Stomach (tissue), 9 donors: ENCODE results near the gene ARID5B. TPM values are rescaled to one million over a fixed set of nuclear protein-coding genes. Genes with fewer than 3 reads are reported as not detected.

Source experiments
- DNase-seq, 2 donors: peaks; one replicate each; pipeline versions ENCODE4 v3.0.0 to v3.0.0-alpha.2; 2013 to 2019
- H3K27ac ChIP-seq, 5 donors: fragments of 200-600 bp in 4 of 5; sonication (generic) in 4 of 5; one replicate each; pipeline ENCODE4 v1.5.1; 2013 to 2019; ENCODE audit warnings: mild to moderate bottlenecking in 1 of 5, moderate library complexity in 1 of 5
- H3K27me3 ChIP-seq, 3 donors: fragments of 200-600 bp; sonication (generic); one replicate each; pipeline ENCODE4 v1.5.1; 2017 to 2019; ENCODE audit warnings: mixed run types in 1 of 3
- H3K36me3 ChIP-seq, 4 donors: fragments of 200-600 bp; sonication (generic); 1 replicate in 3 of 4; 2 replicates in 1 of 4; pipeline ENCODE4 v1.5.1; 2016 to 2019
- H3K4me1 ChIP-seq, 4 donors: fragments of 200-600 bp; sonication (generic); one replicate each; pipeline ENCODE4 v1.5.1; 2016 to 2019
- H3K4me3 ChIP-seq, 4 donors: fragments of 200-600 bp; sonication (generic) in 3 of 4; one replicate each; pipeline ENCODE4 v1.5.1; 2016 to 2019; ENCODE audit warnings: mild to moderate bottlenecking in 1 of 4
- H3K9me3 ChIP-seq, 4 donors: fragments of 200-600 bp; sonication (generic); one replicate each; pipeline ENCODE4 v1.5.1; 2016 to 2019
- CTCF ChIP-seq, 7 experiments: fragments of 450-650 bp in 4 of 7; fragments of 200-600 bp in 3 of 7; sonication (generic) in 3 of 7; IDR thresholded peaks; one replicate each; pipeline ENCODE4 v1.5.1; 2016 to 2019; ENCODE audit warnings: antibody characterized with exemption in 7 of 7, control low read depth in 2 of 7, mild to moderate bottlenecking in 1 of 7
- EP300 ChIP-seq: sonication (generic); formaldehyde crosslinking; IDR thresholded peaks from one replicate; pipeline ENCODE4 v1.6.1; 2017; ENCODE audit warnings: antibody characterized with exemption
- POLR2A ChIP-seq, 4 donors: fragments of 450-650 bp; IDR thresholded peaks; one replicate each; pipeline ENCODE4 v1.6.1; 2016; ENCODE audit warnings: antibody characterized with exemption in 4 of 4, control low read depth in 2 of 4, mild to moderate bottlenecking in 1 of 4, moderate library complexity in 1 of 4
- POLR2AphosphoS5 ChIP-seq, 3 donors: sonication (generic); formaldehyde crosslinking; IDR thresholded peaks; one replicate each; pipeline ENCODE4 v1.6.1; 2016; ENCODE audit warnings: antibody characterized with exemption in 3 of 3
- WGBS, 5 donors: extraction: QIAGEN DNeasy Blood & Tissue Kit in 3 of 5; methylation state at CpG; one replicate each; pipeline versions ENCODE4 v1.1.5 to v1.1.7; 2013 to 2018; 5-methylcytosine and 5-hydroxymethylcytosine counted together
- intact Hi-C: fragments of 100-400 bp; cut with DNase I; formaldehyde crosslinking; loops from one replicate; pipeline ENCODE4 v1.15.1; 2023; ENCODE audit warnings: low total_unique reads
- polyA plus RNA-seq, 3 donors: library from polyadenylated mRNA; stranded (reverse); fragments of 200-250 nt; gene quantifications; one replicate each; pipeline ENCODE4 v1.2.3, GENCODE V29; 2013
- total RNA-seq, 5 donors: library from RNA; depleted of rRNA; stranded (reverse); fragments of >200 nt; gene quantifications; one replicate each; pipeline versions ENCODE4 v1.1.0 to v1.2.3, GENCODE V29; 2014 to 2016
- donor health status: healthy with polysubstance abuse.
- donor health status: Bipolar disorder and iron deficiency.
- donor health status: healthy.

ARID5B gene
- total and polyA plus RNA-seq, 8 donors = 5.4 to 64.2 (median 11.9) TPM

GRCh38 chr10:61894133-61894532, 7.4 kb upstream of the ARID5B start:
- intact Hi-C loops = no loop called here
- WGBS, 5 donors = 43 to 54% (median 49%) methylated on average over 4 of the region's 4 CpGs
- H3K27ac ChIP-seq = no peak overlapping the region

DNA sequence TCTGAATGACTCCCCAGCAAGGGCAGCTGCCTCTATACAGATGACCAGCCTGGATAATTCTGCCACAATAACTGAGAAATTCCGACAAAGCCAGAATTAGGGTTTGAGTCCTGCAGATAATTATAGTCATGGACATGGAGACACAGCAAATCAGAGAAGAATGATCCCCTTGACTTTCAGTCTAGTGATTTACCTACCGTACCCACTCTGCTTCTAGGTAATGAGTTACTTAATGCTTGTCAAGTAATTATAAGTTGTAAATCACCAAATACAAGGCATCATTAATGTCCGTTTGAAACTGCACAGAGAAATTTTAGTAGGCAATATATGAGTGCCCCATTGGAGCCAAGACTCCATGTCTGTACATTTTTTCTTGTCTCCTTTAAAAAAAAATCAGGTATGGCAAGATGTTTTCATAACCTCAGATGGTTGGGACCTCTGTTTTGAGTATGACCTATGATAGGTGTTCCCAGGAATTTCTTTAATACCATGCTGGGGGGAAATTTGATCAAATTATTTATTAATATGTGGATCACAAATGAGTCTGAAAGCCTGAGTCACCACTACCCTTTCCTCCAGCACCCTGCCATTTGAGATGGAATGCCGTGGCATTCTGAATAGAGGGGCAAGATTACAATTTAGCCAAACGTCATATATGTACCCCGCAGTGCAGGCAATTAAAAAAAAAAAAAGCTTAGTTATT, 5.5 kb upstream of the ARID5B start:
- no peaks in the 10 kb centered on the region for H3K27me3 ChIP-seq
- WGBS, 5 donors = 85 to 92% (median 87%) methylated on average over 6 of the region's 6 CpGs
- H3K4me1 ChIP-seq = peaks cover 20 to 38% (median 36%) of the 10 kb centered on the region in 4 donors
- DNase-seq = no peak
- intact Hi-C loops = no loop called here
- TF ChIP-seq POLR2A (IDR thresholded peaks at IDR 0.05) (no peak), POLR2AphosphoS5 (IDR thresholded peaks at IDR 0.05) (no peak), CTCF (IDR thresholded peaks at IDR 0.05) (no peak), EP300 (no peak)
- H3K4me3 ChIP-seq = no peak overlapping the region
- H3K36me3 ChIP-seq = no peaks in the 10 kb centered on the region
- H3K9me3 ChIP-seq = no peaks in the 10 kb centered on the region
- no peak overlapping the region for H3K27ac ChIP-seq

More at GRCh38 chr10:61894133-61894532, 7.4 kb upstream of the ARID5B start:
- H3K9me3 ChIP-seq = no peaks in the 10 kb centered on the region
- peaks cover 16 to 26% (median 23%) of the 10 kb centered on the region in 4 donors for H3K4me1 ChIP-seq
- no peak for DNase-seq
- H3K36me3 ChIP-seq = no peaks in the 10 kb centered on the region
- H3K4me3 ChIP-seq = no peak overlapping the region
- no peak for TF ChIP-seq POLR2A (IDR thresholded peaks at IDR 0.05)
- TF ChIP-seq CTCF (IDR thresholded peaks at IDR 0.05) = no peak
- TF ChIP-seq POLR2AphosphoS5 (IDR thresholded peaks at IDR 0.05) = no peak
- TF ChIP-seq EP300 = no peak
- no peaks in the 10 kb centered on the region for H3K27me3 ChIP-seq

DNA sequence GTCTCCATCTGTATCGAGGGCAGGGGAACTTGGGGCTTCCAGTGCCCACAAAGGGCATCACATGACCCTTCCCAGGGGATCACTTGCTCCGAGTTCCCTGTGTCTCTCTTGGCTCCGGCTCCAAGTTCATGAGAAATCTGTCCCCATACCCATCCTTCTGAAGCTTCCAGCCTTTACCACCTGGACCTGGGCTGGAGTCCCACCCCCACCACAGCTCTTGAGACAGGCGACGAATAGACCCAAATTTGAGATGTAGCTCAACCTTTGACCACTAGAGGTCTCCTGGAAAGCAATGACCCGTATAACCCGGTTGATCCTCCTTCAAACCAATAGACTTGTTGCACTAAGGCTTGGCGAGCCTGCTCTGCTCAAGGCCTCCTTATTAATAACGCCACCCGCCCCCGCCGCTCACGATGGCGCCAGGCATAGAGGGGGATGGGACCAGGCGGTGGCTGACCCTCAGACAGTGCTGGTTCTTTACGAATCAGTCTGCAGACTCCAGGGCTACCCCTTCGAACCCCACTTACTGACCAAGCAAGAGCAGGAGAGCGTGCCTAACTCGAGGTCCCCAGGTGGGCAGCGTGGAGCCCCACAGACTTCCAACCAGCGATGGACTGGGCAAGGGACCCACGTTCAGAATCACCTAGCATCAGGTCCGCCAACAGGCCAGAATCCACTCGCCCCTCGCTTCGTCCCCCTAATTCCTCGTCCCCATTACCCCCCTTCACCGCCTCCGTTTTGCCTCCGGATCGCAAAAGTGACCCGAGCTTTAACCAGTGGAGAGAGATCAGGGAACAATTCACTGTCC, 4.4 kb upstream of the ARID5B start:
- Histone ChIP-seq H3K27me3 (no peaks in the 10 kb centered on the region), H3K9me3 (no peaks in the 10 kb centered on the region), H3K4me1 (peaks cover 20 to 38% (median 36%) of the 10 kb centered on the region in 4 donors), H3K36me3 (no peaks in the 10 kb centered on the region), H3K4me3 (peak overlapping the region; percentile 33 to 43 (median 38)), H3K27ac (peak overlapping the region; percentile 43 to 99 (median 69))
- WGBS, 5 donors = 27 to 31% (median 28%) methylated on average over 18 to 32 of the region's 32 CpGs
- DNase-seq = peak; percentile 49 to 91
- TF ChIP-seq CTCF (IDR thresholded peaks at IDR 0.05) = peak in 5 of 7 experiments; percentile 32 to 71 (median 62)
- no peak for TF ChIP-seq POLR2A (IDR thresholded peaks at IDR 0.05)
- TF ChIP-seq POLR2AphosphoS5 (IDR thresholded peaks at IDR 0.05) = peak in 1 of 3 donors; percentile 39
- no peak for TF ChIP-seq EP300
- intact Hi-C loops = no loop called here

- TF ChIP-seq CTCF (IDR thresholded peaks at IDR 0.05) (peak in 2 of 7 experiments; percentile 33 to 48), POLR2AphosphoS5 (IDR thresholded peaks at IDR 0.05) (no peak)
- no peaks in the 10 kb centered on the region for H3K9me3 ChIP-seq
- intact Hi-C loops = no loop called here
- H3K27ac ChIP-seq = peak overlapping the region; percentile 43 to 99 (median 69)
- peaks cover 20 to 38% (median 36%) of the 10 kb centered on the region in 4 donors for H3K4me1 ChIP-seq
- peak; percentile 55 to 87 for DNase-seq
- H3K27me3 ChIP-seq = no peaks in the 10 kb centered on the region
- H3K36me3 ChIP-seq = no peaks in the 10 kb centered on the region
- peak overlapping the region; percentile 33 to 43 (median 38) for H3K4me3 ChIP-seq
- 23 to 31% (median 27%) methylated on average over 10 of the region's 10 CpGs for WGBS, 5 donors
Observed at GRCh38 chr10:61897671-61898434, 3.6 kb upstream of the ARID5B start.
